OCI-LY7 (cell line): Measurements from ENCODE around the gene RNF180.

Source experiments
- EZH2phosphoT487 ChIP-seq: fragments of 200-600 bp; sonication (generic); IDR thresholded peaks from 2 replicates; pipeline ENCODE4 v1.6.1; 2018; ENCODE audit warnings: low read depth, borderline replicate concordance, mild to moderate bottlenecking, mixed run types, antibody characterized with exemption, low read length, moderate library complexity, mixed read lengths
- TF ChIP-seq, protein P1 (sequence below): fragments of 200-600 bp; sonication (generic); conservative IDR thresholded peaks from 2 replicates; pipeline ENCODE4 v1.5.1; 2014; ENCODE audit warnings: mild to moderate bottlenecking, antibody characterized with exemption, low read length, moderate library complexity, mixed read lengths

DNA sequence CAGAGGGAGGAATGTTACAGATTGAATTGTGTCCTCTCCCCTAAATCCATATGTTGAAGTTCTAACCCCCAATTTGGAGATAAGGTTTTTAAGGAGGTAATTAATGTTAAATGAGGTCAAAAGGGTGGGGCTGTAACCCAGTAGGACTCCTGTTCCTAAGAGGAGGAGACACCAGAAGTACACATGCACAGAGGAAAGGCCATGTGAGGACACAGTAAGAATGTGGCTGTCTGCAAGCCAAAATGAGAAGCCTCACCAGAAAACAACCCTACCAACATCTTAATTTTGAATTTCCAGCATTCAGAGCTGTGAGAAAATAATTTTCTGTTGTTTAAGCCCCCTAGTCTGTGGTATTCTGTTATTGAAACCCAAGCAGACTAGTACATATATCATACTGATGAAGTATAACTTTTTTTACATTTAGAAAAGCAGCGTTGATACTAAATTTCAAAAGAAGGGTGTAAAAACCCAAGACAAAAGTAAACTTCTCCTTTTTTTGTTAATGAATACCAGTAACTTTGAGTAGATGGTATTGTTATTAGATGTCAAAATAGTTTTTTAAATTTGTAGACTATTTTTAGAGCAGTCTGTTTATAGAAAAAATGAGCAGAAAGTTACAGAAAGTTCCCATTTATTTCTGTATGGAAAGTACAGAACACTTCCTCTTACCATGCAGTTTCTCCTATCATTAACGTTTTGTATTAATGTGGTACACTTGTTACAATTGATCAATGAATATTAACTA, 25.1 kb downstream of the RNF180 start:
- TF ChIP-seq, protein P1, sequence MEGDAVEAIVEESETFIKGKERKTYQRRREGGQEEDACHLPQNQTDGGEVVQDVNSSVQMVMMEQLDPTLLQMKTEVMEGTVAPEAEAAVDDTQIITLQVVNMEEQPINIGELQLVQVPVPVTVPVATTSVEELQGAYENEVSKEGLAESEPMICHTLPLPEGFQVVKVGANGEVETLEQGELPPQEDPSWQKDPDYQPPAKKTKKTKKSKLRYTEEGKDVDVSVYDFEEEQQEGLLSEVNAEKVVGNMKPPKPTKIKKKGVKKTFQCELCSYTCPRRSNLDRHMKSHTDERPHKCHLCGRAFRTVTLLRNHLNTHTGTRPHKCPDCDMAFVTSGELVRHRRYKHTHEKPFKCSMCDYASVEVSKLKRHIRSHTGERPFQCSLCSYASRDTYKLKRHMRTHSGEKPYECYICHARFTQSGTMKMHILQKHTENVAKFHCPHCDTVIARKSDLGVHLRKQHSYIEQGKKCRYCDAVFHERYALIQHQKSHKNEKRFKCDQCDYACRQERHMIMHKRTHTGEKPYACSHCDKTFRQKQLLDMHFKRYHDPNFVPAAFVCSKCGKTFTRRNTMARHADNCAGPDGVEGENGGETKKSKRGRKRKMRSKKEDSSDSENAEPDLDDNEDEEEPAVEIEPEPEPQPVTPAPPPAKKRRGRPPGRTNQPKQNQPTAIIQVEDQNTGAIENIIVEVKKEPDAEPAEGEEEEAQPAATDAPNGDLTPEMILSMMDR: no peak
- no peak for TF ChIP-seq EZH2phosphoT487
